Amniotic epithelial cell (primary cell): ENCODE data around the gene ASXL1.
"Not testable (repeated sequence)": the region's sequence is repeated elsewhere in the genome, so short reads cannot be mapped to it uniquely, and the experiment has no call there.

ENCODE experiments used
- DNase-seq: peaks from one replicate; pipeline ENCODE4 v3.0.0-alpha.2; 2010; ENCODE audit warnings: low read depth

The ASXL1 gene

GRCh38 chr20:32357869-32358631, at the start of gene ASXL1:
Gene ASXL1 (plus strand): TSS chr20:32358331. CDS start chr20:32358776, 445 bp downstream.
- DNase-seq = peak; percentile 95

- no peak for DNase-seq
These were observed 45.3 kb upstream of the ASXL1 start for GRCh38 chr20:32312718-32313424.

- no peak for DNase-seq
These were observed 43.4 kb upstream of the ASXL1 start for GRCh38 chr20:32314768-32315167.

- no peak for DNase-seq
These were observed 42.7 kb upstream of the ASXL1 start for GRCh38 chr20:32315399-32315798.

- DNase-seq = no peak
These were observed 42.2 kb upstream of the ASXL1 start for GRCh38 chr20:32315891-32316290.

DNA sequence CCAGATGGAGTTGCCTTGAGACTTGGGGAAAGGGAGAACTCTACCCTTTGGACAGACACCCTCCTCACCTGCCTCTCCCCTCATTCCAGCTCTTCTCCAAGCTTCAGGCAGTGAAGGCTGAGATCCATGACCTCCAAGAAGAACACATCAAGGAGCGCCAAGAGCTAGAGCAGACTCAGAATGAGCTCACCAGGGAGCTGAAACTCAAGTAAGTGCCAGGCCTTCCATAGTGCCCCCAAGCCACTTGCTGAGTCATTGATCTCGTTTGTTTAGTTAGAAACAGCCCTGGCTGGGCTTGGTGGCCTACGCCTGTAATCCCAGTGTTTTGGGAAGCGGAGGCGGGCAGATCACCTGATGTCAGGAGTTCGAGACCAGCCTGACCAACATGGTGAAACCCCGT, 41.5 kb upstream of the ASXL1 start:
- no peak for DNase-seq

DNA sequence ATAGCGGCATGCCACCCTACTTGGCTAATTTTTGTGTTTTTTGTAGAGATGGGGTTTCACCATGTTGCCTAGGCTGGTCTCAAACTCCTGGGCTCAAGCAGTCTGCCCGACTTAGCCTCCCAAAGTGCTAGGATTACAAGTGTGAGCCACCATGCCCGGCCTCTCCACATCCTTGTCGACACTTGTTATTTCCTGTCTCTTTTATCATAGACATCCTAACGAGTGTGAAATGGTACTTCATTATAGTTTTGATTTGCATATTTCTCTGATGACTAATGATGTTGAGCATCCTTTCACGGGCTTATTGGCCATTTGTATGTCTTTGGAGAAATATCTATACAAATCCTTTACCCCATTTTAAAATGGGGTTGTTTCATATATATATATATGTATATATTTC, 39.0 kb upstream of the ASXL1 start:
- DNase-seq = no peak

- no peak for DNase-seq
These were observed 37.8 kb upstream of the ASXL1 start for GRCh38 chr20:32320305-32320704.

DNA sequence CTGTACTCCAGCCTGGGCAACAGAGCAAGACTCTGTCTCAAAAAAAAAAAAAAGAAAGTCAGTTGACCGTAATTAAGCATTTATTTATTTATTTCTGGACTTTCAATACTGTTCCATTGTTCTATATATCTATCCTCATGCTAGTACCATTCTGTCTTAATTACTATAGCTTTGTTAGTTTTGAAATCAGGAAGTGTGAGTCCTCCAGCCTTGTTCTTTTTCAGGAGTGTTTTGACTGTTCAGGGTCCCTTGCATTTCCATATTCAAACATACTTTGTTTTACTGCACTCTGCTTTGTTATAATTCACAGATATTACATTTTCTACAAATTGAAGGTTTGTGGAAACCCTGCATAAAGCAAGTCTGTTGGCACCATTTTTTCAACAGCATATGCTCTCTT, 36.7 kb upstream of the ASXL1 start:
- no peak for DNase-seq

DNA sequence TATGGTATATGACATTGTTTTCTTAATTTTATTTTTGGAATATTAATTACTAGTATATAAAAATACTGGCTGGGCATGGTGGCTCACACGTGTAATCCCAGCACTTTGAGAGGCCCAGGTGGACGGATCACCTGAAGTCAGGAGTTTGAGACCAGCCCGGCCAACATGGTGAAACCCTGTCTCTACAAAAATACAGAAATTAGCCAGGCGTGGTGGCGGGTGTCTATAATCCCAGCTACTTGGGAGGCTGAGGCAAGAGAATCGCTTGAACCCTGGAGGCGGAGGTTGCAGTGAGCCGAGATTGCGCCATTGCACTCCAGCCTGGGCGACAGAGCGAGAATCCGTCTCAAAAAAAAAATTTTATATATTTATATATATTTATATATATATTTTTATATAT, 35.9 kb upstream of the ASXL1 start:
- not testable (repeated sequence) for DNase-seq

GRCh38 chr20:32323761-32324160, 34.4 kb upstream of the ASXL1 start:
- DNase-seq = not testable (repeated sequence)

- DNase-seq = peak; percentile 78
These were observed 32.2 kb upstream of the ASXL1 start for GRCh38 chr20:32325706-32326503.

DNA sequence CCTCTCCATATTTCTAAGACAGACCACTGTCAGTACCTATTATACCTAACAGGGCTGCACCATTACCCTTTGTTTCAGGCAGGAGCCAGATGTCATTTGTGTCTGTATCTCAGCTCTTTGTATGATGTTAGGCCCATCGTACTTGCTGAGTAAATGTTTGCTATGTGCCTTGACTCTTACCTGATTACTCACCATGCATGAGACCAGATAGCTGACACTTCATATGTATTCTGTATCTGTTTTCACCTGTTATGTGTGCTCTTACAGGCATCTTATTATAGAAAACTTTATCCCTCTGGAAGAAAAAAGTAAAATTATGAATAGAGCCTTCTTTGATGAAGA, 31.7 kb upstream of the ASXL1 start:
- peak; percentile 38 for DNase-seq

GRCh38 chr20:32327087-32327681, 30.9 kb upstream of the ASXL1 start:
- peak; percentile 90 for DNase-seq

DNA sequence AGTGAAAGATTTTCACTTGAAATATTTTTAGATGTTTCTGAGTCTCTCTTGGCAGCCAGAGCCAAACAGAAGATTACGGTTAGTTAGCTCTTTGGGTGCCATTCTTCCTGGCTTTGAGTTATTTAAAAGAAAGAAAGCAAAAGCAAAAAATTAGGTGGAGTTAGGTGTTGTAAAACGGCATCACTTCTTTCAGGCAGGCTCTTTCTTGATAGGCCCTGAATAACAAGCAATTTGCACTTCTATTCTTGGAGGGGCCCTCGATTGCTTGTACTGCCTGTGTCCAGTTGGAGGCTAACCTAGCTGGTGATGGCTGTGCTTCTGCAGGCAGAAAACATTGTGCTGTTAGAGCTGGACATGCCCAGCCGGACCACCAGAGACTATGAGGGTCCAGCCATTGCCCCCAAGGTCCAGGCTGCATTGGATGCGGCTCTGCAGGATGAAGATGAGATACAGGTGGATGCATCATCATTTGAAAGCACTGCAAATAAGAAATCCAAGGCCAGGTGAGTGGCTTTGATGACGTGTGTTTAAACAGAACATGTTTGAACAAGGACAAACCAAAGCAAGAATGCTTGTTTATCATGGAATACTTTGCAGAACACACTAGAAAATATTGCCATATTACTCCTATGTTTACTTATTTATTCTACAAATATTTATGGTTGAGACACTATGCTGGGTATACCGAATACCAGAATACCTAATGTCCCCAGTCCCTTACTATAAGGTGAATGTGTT, 28.1 kb upstream of the ASXL1 start:
- DNase-seq = no peak

DNA sequence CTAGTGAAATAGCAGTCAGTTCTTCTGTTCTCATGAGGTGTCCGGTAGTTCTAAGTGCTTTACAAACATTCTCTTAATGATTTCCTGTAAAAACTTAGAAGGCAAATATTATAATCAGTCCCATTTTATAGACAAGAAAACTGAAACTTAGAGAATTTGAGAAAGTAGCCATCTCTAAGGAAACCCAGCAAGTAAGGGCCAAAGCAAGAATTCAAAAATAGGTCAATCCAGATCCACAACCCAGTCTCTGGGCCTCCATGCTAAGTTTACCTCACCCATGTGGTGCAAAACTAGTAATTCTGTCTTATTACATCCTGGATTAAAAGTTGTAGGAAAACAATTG, 27.6 kb upstream of the ASXL1 start:
- no peak for DNase-seq

- peak; percentile 43 for DNase-seq
These were observed 25.5 kb upstream of the ASXL1 start for GRCh38 chr20:32332614-32333013.

- peak; percentile 41 for DNase-seq
These were observed 24.7 kb upstream of the ASXL1 start for GRCh38 chr20:32333181-32333987.

- peak; percentile 72 for DNase-seq
These were observed 23.9 kb upstream of the ASXL1 start for GRCh38 chr20:32333988-32334885.

GRCh38 chr20:32336918-32337347, 21.2 kb upstream of the ASXL1 start:
- DNase-seq = peak; percentile 56
